GM12878 (cell line): ENCODE results near the gene PDE6B. TPM values are rescaled to one million over a fixed set of nuclear protein-coding genes. Genes with fewer than 3 reads are reported as not detected.

Experiments
- ATAC-seq: fragments of 200-7000 bp; cut with Tn5 transposase; 3 replicates; pipeline ENCODE4 v1.9.1; 2020; ENCODE audit warnings: mild to moderate bottlenecking, moderate library complexity
- BruUV-seq: library from RNA; stranded (reverse); fragments of 400-500 nt; replicated peaks from 2 replicates; lab custom pipeline; 2021; lab: Mats Ljungman, UMichigan
- CTCF ChIA-PET: fragments of 300-600 bp; sonication (Branson Sonifier 250); formaldehyde crosslinking; extraction: SDS; loops from one replicate; lab custom pipeline; 2021; ENCODE audit warnings: inconsistent platforms; lab: Yijun Ruan, JAX
- POLR2A ChIA-PET: fragments of 350-600 bp; formaldehyde crosslinking; extraction: SDS; loops from one replicate; lab custom pipeline; 2021; ENCODE audit warnings: inconsistent platforms; lab: Charles Lee
- RAD21 ChIA-PET: fragments of 300-600 bp; sonication (Branson Sonifier 250); formaldehyde crosslinking; loops from one replicate; lab custom pipeline; 2023; ENCODE audit warnings: antibody characterized with exemption; ENCODE audit not compliant: unreplicated experiment; lab: Charles Lee
- SMC1A ChIA-PET: fragments of 300-600 bp; sonication (Branson Sonifier 250); formaldehyde crosslinking; loops from one replicate; lab custom pipeline; 2023; ENCODE audit not compliant: unreplicated experiment, uncharacterized antibody; lab: Charles Lee
- DNase-seq: peaks from one replicate; pipeline ENCODE4 v3.0.0-alpha.2; 2011; ENCODE audit warnings: low read depth, low spot score
- FAIRE-seq: peaks from 3 replicates; lab custom pipeline; 2011; peaks lifted over from hg19 to GRCh38; lab: Jason Lieb, UNC
- H2AFZ ChIP-seq: 2 replicates; pipeline ENCODE4 v1.6.0; 2011; ENCODE audit warnings: low read depth, low read length, control low read depth; ENCODE audit not compliant: control insufficient read depth
- H3K27ac ChIP-seq: 2 replicates; pipeline ENCODE4 v1.5.1; 2011; ENCODE audit warnings: control low read depth; ENCODE audit not compliant: control insufficient read depth, insufficient read depth
- H3K27me3 ChIP-seq, 2 experiments: replicated peaks in 1 of 2; 2 replicates each; pipeline versions ENCODE4 v1.6.0 to v1.6.1; 2011; ENCODE audit warnings: low read length in 1 of 2; ENCODE audit not compliant: control insufficient read depth in 2 of 2, insufficient read depth in 2 of 2
- H3K36me3 ChIP-seq, 2 experiments: 2 replicates each; pipeline ENCODE4 v1.5.1; 2011; ENCODE audit warnings: low read length in 1 of 2; ENCODE audit not compliant: control insufficient read depth in 2 of 2, insufficient read depth in 2 of 2
- H3K4me1 ChIP-seq: 2 replicates; pipeline ENCODE4 v1.6.1; 2011; ENCODE audit warnings: mild to moderate bottlenecking, low read length, moderate library complexity, mixed read lengths; ENCODE audit not compliant: control insufficient read depth, insufficient read depth
- H3K4me2 ChIP-seq: 2 replicates; pipeline ENCODE4 v1.6.0; 2011; ENCODE audit warnings: control low read depth; ENCODE audit not compliant: control insufficient read depth, insufficient read depth
- H3K4me3 ChIP-seq: fragments of 200-600 bp; sonication (generic); 2 replicates; pipeline ENCODE4 v1.5.1; 2016
- H3K79me2 ChIP-seq: 2 replicates; pipeline ENCODE4 v1.6.0; 2011; ENCODE audit warnings: low read length; ENCODE audit not compliant: control insufficient read depth, insufficient read depth
- H3K9ac ChIP-seq: 2 replicates; pipeline ENCODE4 v1.8.0; 2011; ENCODE audit warnings: low read length, control low read depth, mixed read lengths; ENCODE audit not compliant: control insufficient read depth, insufficient read depth
- H3K9me3 ChIP-seq: replicated peaks from 3 replicates; pipeline ENCODE4 v1.5.1; 2011; ENCODE audit warnings: mild to moderate bottlenecking, low read length; ENCODE audit not compliant: control insufficient read depth, insufficient read depth
- H4K20me1 ChIP-seq: 2 replicates; pipeline ENCODE4 v1.6.0; 2011; ENCODE audit not compliant: control insufficient read depth, insufficient read depth
- BMI1 ChIP-seq: fragments of 450-650 bp; IDR thresholded peaks from 2 replicates; pipeline ENCODE4 v1.6.1; 2016; ENCODE audit warnings: mild to moderate bottlenecking, moderate library complexity, borderline replicate concordance
- BRCA1 ChIP-seq: IDR thresholded peaks from 2 replicates; pipeline ENCODE4 v1.6.1; 2011; ENCODE audit warnings: low read depth, low read length, improper control_type of control experiment
- CHD2 ChIP-seq: IDR thresholded peaks from 2 replicates; pipeline ENCODE4 v1.6.1; 2011; ENCODE audit warnings: low read depth, low read length, improper control_type of control experiment, borderline replicate concordance
- DPF2 ChIP-seq: fragments of 450-650 bp; IDR thresholded peaks from 2 replicates; pipeline ENCODE4 v1.6.1; 2017; ENCODE audit warnings: mild to moderate bottlenecking
- ESRRA ChIP-seq: IDR thresholded peaks from 2 replicates; pipeline ENCODE4 v1.6.1; 2012; ENCODE audit warnings: mild to moderate bottlenecking, low read length, improper control_type of control experiment
- ETV6 ChIP-seq, 2 experiments: fragments of 450-650 bp in 1 of 2; IDR thresholded peaks in 1 of 2; conservative IDR thresholded peaks in 1 of 2; 2 replicates each; pipeline ENCODE4 v1.6.1; 2014; ENCODE audit warnings: antibody characterized with exemption in 1 of 2, borderline replicate concordance in 1 of 2, low read depth in 1 of 2, mild to moderate bottlenecking in 1 of 2, moderate library complexity in 1 of 2
- JUNB ChIP-seq: IDR thresholded peaks from 2 replicates; pipeline ENCODE4 v1.6.1; 2016; ENCODE audit warnings: antibody characterized with exemption, mild to moderate bottlenecking
- MLLT1 ChIP-seq: fragments of 450-650 bp; IDR thresholded peaks from 2 replicates; pipeline ENCODE4 v1.6.1; 2016; ENCODE audit warnings: mild to moderate bottlenecking
- NR2C1 ChIP-seq: fragments of 450-650 bp; IDR thresholded peaks from 2 replicates; pipeline ENCODE4 v1.6.1; 2017; ENCODE audit warnings: antibody characterized with exemption, mild to moderate bottlenecking, moderate library complexity
- PML ChIP-seq: IDR thresholded peaks from 2 replicates; pipeline ENCODE4 v1.6.1; 2012; ENCODE audit warnings: low read length, inconsistent platforms
- POLR2A ChIP-seq: IDR thresholded peaks from 2 replicates; pipeline ENCODE4 v1.6.1; 2011; ENCODE audit warnings: low read depth, mild to moderate bottlenecking, low read length
- USF2 ChIP-seq: IDR thresholded peaks from 2 replicates; pipeline ENCODE4 v1.6.1; 2011; ENCODE audit warnings: low read depth, low read length, improper control_type of control experiment, borderline replicate concordance
- ZBTB11 ChIP-seq: fragments of 450-650 bp; formaldehyde crosslinking; IDR thresholded peaks from 2 replicates; pipeline ENCODE4 v1.5.0; 2022; ENCODE audit warnings: mild to moderate bottlenecking, missing genetic modification characterization
- ZBTB40 ChIP-seq: fragments of 450-650 bp; IDR thresholded peaks from 2 replicates; pipeline ENCODE4 v1.6.1; 2016; ENCODE audit warnings: mild to moderate bottlenecking, moderate library complexity, borderline replicate concordance
- ZNF24 ChIP-seq: fragments of 450-650 bp; IDR thresholded peaks from 2 replicates; pipeline ENCODE4 v1.6.1; 2017; ENCODE audit warnings: antibody characterized with exemption, mild to moderate bottlenecking
- WGBS: methylation state at CpG from one replicate; pipeline ENCODE4 v1.1.6; 2016; ENCODE audit warnings: low lambda C conversion rate; ENCODE audit not compliant: insufficient replicate concordance, insufficient coverage; ENCODE audit errors: missing lambda C conversion rate; 5-methylcytosine and 5-hydroxymethylcytosine counted together
- in situ Hi-C: fragments of 300-500 bp; cut with MboI; formaldehyde crosslinking; loops from 9 replicates; pipeline ENCODE4 v1.14.3; 2018; ENCODE audit warnings: mixed read lengths
- intact Hi-C: fragments of 100-400 bp; cut with micrococcal nuclease; formaldehyde crosslinking; loops from one replicate; pipeline ENCODE4 v1.14.2; 2022; ENCODE audit not compliant: unreplicated experiment
- polyA plus RNA-seq, 11 experiments: library from polyadenylated mRNA; depleted of rRNA in 4 of 11; unstranded in 6 of 11; stranded (reverse) in 5 of 11; fragments of >200 nt; fragmentation: Nextera tagmentation in 4 of 11; fragmentation: Illumina TruSeq in 1 of 11; extraction: Ambion mirVana in 4 of 11; extraction: Trizol in 1 of 11; gene quantifications; 1 replicate in 1 of 11; 2 replicates in 10 of 11; pipeline versions ENCODE4 v1.2.1 to v1.2.3, GENCODE V29; 2011 to 2016; ENCODE audit warnings: inconsistent platforms in 2 of 11, missing spikeins in 2 of 11, low read depth in 1 of 11
- total RNA-seq, 4 experiments: library from RNA; depleted of rRNA in 3 of 4; stranded (reverse); fragments of >200 nt in 3 of 4; fragmentation: Illumina TruSeq in 1 of 4; extraction: Trizol in 1 of 4; gene quantifications; 2 replicates each; pipeline versions ENCODE4 v1.2.1 to v1.2.3, GENCODE V29; 2013 to 2021

The PDE6B gene
- total and polyA plus RNA-seq, 10 of the 15 experiments (the other 5 are each of a cell fraction or from before 2014, with no cell fraction given), result 2.6 to 6.4 (median 3.8) TPM

GRCh38 chr4:679629-680028 is 54.3 kb downstream of the PDE6B start:
- 89% methylated on average over 11 of the region's 11 CpGs for WGBS
- ATAC-seq, result no peak
- no TSS peak for BruUV-seq
- Histone ChIP-seq H3K4me3 (no peak overlapping the region), H3K36me3 (no peaks in the 10 kb centered on the region), H3K9ac (no peak overlapping the region), H3K9me3 (no peaks in the 10 kb centered on the region), H3K4me2 (no peak overlapping the region), H3K4me1 (peaks cover 38% of the 10 kb centered on the region), H3K79me2 (peaks cover 11% of the 10 kb centered on the region), H4K20me1 (no peaks in the 10 kb centered on the region), H2AFZ (no peak overlapping the region), H3K27ac (no peak overlapping the region), H3K27me3 (no peaks in the 10 kb centered on the region)
- in situ Hi-C loops, result no loop called here
- ChIA-PET CTCF (interaction anchor here (0.8 to 1.3 kb wide), 2 partner anchors 21 to 74 kb away, joined by 3 read pairs; no protein-coding TSS in a partner anchor), RAD21 (no interaction called here), SMC1A (interaction anchor here (1.1 kb wide), 1 partner anchor 74 kb away, joined by 3 read pairs; no protein-coding TSS in a partner anchor), POLR2A (no interaction called here)
- no peak for DNase-seq
- no peak for FAIRE-seq
- intact Hi-C loops, result loop anchor here (10.0 kb wide), 3 partner anchors 205 to 435 kb away; partner anchors contain the start of genes GAK and TMEM175
- TF ChIP-seq CHD2 (no peak), ESRRA (no peak), ZBTB11 (CRISPR knock-in tag) (no peak), ZBTB40 (no peak), BMI1 (no peak), ETV6 (conservative IDR thresholded peaks at IDR 0.05 in 1 of 2, IDR thresholded peaks at IDR 0.05 in 1 of 2; ENCODE audit: borderline replicate concordance in 1 of 2, low read depth in 1 of 2) (no peak), NR2C1 (no peak), BRCA1 (no peak), DPF2 (no peak), USF2 (no peak), MLLT1 (no peak), ZNF24 (no peak), PML (no peak), JUNB (no peak), POLR2A (no peak)
